NCI-H128 (cell line): ENCODE measurements around the gene RGS17.
"Not testable (repeated sequence)": the region's sequence is repeated elsewhere in the genome, so short reads cannot be mapped to it uniquely, and the experiment has no call there.

ENCODE experiments used
- DNase-seq: peaks from one replicate; lab custom pipeline; 2025; ENCODE audit not compliant: unreplicated experiment; lab: John Stamatoyannopoulos, UW

Gene RGS17

DNA sequence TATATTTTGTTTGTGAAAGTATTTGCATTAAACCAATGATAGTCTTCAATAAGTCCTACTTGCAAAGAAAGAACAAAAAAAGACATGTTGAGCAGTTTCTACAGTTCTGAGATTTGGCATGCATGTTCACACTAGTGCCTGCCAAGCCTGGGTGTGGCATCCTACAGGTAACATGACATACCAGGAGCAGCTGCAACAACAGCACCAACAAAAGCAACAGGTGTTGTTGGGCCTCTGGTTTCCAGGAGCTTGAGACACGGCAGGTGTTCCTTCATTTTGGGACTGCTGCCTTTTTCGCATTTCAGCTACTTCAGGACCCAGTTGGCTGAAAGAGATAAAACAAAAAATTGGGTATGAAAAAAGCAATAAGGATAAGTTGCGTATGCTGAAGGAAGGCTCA lies 87.4 kb downstream of the RGS17 start:
- DNase-seq: no peak

DNA sequence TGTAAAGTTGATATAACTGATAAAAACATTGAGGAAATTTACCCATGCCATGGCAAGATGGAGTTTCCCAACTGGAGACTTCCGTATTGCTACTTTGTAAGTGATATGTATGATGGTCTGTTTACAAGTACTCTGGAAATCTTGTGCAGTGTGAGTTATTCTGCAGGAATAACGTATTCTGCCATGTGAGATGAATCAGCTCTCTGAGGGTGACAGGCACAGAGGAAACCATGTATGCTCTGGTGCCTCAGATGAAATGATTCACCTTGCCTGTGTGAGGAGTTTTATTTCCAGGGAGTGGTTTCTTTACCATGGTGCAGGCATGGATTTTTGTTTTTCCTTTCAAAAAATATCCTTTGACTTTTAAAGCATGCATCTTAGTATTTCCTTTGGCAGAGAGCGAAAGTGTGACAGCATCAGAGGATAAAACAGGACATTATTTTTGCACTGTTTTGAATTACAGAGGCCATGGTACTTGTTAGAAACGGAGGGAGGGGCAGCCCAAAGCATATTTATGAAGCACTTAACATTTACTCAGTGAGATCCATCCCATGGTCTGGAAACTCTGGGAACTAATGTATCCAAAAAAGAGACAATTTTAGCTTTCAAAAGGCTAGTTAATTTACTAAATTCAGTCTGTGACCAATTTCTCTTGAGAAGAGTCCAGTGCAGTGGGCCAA lies 92.6 kb downstream of the RGS17 start:
- no peak for DNase-seq

DNA sequence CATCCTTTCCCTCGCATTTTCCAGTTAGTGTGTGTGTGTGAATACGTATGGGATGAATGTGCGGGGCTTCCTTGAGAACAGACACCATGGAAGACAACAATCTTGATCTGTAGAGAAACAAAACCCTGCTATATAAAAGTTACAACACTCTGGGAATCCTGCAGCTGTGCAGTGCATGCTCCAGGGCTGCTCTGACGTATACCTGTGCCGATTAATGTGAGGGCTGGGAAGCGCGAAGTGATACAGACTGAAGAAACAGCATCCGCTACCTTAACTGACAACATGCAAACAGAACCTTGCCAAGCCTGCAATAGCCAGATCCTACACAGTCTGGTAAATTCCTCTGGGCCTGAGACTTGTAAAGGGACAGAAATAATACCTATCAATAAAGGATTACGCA lies 96.9 kb downstream of the RGS17 start:
- DNase-seq: no peak

DNA sequence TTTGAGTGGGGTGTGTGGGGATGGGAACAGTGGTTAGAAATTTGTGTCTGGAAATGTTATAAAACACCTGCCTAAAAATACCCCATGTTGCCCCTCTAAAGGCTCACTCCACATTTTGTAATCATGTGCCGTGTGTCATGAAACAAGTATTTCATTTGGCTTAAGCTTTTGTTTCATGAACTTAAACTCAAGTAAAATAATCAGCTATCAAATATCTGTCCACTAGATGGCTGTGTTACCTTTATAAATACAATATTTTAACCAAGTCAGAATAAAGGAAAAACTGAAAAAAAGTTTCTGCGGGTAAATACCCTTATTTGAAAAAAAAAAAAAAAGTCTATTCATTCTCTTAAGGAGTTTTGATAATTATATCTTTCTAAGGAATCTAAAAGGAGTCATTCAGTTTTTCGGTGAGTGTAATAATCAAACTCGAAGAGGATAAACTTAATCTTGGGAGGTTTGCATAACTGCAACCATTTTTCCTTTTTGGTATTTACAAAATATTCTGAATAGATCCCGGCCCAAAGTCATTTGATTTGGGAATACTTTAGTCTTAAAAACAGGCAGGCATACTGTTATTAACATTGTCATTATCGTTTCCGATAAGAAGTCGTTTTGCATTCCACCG lies 98.7 kb downstream of the RGS17 start:
- DNase-seq: no peak

DNA sequence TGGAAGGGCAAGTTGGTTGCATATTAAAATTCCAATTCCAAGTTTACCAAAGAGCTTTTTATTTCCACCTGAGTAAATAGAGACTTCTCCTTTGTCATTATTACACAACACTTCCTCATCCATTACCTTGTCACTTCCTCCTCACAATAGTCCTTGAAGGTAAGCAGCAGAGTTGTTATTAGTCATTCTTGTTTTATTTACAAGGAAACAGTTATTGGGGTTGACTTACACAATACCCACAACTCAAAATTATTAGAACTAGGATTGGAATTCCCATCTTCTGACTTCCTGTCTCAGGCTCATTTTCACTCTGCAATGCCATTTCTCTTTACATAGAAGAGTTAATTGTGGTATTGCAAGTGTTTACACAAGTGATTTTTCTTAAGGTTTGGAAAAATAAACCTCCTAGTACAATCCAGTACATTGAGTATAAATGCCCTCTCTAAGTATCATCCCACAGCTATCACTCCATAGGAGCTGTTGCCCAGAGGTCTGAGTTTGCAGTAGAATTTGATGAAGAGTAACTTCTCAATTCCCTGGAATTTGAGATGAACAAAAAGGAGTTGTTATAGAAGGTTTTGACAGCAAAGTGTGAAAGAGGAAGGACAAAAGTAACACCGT lies 99.6 kb downstream of the RGS17 start:
- no peak for DNase-seq

DNA sequence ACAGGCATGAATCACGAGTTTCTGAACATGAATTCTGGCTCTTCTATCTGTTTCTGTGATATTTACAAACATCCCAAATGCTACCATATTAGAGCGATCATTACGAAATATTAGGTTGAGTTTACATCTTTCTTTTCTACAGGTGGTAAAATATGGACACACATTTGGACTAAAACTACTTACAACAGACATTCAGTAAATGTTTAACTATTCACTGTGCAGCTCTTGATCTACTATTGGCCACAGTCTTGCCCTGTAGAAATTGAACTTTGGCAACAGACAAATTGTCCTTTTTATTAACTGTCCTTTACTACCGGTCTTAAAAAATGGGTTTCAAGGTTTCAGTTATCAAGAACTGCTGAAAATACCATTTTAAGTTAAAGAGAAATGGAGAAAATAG lies 102.1 kb downstream of the RGS17 start:
- no peak for DNase-seq

DNA sequence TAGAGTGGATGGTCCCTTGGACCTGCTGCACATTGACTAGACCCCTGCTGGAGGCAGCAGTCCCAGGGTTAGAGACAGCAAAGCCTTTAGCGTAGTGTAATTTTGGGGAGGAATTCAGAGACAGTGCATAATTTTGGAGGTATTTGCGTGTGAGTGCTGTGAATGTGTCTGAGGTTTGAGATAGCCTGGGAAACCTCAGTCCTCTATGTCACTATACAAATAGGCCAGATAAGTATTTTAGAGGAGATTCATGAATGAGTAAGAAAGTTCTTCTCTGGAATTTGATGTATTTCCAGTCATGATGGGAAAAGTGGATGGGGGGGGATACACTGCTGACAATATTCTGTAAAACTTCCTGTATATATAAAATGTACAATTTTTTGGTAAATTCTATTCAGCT lies 102.8 kb downstream of the RGS17 start:
- no peak for DNase-seq

DNA sequence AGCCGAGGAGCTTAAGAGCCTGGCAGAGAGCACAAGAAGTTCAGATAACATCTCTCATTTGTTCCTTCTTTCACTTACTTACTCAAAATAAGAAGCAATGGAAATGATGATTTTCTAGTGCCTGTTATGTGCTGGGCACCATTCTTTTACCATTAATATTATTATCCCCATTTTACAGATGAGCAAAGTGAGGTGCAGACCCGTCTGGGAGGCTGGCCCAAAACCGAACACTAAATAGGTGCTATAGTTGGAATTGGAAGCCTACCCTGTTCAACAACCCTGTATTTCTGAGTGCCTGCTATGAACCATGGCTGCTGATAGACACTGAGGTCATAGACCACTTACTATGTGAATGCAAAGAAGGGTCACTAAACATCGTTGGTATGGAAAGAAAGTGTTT lies 103.6 kb downstream of the RGS17 start:
- no peak for DNase-seq

DNA sequence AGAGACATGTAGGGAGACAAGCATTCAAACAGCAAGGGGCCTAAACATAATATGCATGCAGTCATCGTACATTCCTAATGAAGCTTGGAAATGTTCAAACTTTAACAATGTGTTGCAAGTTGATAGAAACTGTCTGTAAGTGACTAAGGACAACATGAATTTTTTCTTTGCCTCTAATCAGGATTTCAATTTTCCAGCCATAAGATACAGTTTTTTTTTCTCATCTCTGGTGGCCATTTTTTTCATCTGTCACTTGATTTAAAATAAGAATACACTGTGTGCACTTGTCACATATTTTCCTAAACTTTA lies 106.4 kb downstream of the RGS17 start:
- no peak for DNase-seq

DNA sequence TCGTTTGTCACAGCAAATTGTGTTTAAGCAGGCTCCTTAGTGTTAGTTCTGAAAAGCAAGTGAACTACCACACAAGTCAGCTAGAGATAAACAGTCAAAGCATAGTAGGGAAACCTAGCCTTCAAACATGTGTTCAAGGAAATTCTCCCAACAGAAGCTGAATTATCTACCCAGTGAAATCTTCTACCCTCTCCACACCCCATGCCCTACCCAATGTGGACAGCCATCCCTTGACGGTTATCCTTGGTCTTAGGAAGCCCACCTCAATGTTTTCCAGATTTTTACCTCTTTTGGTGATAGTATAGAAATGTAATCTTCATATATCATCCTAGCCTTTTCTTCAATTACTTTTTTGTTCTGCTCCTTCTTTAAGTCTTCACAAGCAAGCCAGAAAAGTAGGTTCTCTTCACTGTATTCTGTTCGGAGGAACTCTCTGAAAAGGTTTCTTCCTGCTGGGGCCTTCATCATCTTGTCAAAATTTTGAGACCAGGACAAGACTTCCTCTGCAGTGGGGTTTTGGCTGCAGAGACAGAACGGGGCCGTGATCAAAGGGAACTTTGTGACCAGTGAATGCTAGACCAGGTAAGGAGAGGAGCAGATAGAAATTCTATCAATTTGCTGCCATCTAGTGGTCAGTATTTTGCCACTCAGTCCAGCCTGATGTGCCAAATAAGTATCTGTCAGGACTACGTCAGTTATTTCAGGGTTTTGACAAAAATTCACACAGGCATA lies 106.9 kb downstream of the RGS17 start:
- no peak for DNase-seq

DNA sequence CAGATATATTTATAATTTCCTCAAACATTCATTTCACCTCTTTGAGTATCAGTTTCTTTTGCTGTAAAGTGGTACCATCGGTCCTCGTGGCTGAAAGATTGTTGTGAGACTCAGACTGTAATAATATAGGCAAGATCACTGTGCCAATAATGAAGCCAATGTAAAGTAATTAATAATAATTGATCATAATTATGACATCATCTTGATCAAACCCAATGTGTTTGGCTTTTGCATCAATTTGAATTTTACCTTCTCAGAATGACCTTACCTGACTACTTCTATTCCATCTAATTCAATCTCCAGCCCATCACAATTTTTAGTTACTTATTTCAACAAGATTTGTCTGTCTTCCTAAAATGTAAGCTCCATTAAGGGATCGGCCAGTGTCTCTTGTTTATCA lies 112.7 kb downstream of the RGS17 start:
- no peak for DNase-seq

DNA sequence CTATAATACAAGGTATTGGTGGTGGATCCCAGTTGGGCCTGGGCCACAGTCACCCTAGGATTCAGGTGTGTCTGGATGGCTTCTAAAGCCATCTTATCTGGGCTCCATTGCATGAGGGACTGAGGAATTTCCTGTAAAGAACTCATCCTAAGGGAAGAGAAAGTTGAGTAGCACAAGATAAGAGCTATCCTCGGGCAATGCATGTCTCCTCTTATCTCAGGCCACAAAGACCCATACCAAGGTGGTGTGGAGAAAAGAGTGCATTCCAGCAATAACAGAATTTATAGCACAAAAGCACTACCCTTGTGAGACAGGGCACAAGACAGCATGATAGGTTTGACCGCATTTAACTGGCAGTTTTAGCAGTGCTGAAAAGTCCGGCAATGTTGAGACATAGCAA lies 114.2 kb downstream of the RGS17 start:
- no peak for DNase-seq

DNA sequence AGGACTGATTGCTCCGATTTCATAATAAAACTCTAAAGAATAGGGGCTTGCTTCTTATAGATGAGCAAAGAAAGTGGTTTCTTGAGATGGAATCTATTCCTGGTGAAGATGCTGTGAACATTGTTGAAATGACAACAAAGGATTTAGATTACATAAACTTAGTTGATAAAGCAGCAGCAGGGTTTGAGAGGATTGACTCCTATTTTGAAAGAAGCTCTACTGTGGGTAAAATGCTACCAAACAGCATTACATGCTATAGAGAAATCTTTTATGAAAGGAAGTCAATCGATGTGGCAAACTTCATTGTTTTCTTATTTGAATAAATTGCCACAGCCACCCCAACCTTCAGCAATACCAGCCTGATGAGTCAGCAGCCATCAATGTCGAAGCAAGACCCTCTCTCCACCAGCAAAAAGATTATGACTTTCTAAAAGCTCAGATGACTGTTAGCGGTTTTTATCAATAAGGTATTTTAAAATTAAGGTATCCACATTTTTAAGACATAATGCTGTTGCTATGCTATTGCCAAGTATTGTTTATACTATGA lies 115.9 kb downstream of the RGS17 start:
- no peak for DNase-seq

DNA sequence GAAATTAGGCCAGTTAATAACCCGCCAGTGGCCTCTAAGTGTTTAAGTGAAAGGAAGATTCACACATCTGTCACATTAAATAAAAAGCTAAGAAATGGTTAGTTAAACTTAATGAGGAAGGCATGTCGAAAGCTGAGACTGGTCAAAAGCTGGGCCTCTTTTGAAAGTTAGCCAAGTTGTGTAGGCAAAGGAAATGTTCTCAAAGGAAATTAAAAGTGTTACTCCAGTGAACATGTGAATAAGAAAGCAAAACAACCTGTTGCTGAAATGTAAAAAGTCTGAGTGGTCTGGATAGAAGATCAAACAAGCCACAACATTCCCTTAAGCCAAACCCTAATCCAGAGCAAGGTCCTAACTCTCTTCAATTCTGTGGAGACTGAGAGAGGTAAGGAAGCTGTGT lies 117.6 kb downstream of the RGS17 start:
- no peak for DNase-seq

DNA sequence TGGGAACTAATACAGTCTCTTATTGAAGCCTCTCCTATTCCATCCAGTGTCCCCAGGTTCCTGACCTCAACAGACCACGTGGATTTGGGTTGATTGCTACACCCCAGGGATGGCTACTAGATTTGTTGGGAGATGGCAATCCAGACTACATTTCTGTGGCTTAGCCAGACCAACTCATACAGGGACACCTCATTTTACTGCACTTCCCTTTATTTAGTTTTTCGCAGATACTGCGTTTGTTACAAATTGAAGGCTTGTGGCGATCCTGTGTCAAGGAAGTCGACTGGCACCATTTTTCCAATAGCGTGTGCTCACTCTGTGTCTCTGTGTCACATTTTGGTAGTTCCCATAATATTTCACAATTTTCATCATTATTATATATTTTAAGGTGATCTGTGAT lies 118.2 kb downstream of the RGS17 start:
- no peak for DNase-seq

DNA sequence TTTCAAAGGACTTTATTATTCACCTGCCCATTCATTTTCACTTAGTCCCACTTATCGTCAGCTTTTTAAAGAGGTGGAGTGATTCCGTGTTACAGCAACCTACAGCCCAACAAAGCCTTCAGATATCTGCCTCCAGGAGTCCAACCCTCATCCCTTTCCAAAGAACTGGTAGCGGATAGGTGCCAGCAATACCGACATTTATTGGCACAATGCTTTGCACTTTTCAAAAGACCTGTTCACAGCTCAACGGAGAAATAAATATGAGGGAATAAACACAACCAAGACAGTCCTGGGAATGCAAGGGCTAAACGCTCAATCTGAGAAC lies 127.8 kb downstream of the RGS17 start:
- no peak for DNase-seq

DNA sequence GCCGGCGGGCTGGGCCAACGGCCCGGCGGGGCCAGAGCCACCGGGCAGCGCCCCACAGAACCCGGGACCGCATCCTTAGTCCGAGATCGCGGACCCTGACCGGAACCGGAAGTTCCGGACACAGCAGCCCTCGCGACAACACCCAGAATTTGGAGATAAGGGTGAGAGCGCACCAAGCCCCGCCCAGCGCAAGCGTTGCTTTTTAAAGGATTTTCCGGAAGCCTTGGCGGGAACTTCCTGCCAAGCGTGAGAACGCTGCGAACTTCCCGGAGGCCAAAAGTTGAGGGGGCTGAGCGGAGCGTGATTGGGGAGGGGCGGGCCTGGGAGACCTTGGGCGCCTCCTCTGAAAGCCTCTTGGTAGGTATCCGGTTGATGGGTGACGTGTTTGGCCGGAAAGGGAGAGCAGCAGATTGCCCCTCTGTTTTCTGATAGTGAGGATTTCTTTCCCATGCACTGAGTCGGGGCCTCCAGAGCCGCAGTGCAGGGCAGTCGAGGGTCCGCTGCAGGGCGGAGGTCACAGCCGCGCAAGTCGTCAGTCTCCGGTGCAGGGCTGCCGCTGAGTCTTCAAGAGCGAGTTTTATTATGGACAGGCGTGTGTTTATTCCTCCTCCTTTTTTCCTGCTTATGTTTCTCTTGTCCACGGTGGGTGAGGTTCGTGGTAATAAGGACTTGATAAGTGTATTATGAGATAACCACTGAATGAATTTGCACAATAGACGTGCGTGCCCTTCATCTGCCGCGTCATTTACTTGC lies 128.3 kb downstream of the RGS17 start, which contains the start of gene MTRF1L:
Gene MTRF1L (minus strand): TSS at position 97 of the 753 bp plus-strand sequence. CDS start 24 bp downstream, at position 73.
- DNase-seq: peak; percentile 95

DNA sequence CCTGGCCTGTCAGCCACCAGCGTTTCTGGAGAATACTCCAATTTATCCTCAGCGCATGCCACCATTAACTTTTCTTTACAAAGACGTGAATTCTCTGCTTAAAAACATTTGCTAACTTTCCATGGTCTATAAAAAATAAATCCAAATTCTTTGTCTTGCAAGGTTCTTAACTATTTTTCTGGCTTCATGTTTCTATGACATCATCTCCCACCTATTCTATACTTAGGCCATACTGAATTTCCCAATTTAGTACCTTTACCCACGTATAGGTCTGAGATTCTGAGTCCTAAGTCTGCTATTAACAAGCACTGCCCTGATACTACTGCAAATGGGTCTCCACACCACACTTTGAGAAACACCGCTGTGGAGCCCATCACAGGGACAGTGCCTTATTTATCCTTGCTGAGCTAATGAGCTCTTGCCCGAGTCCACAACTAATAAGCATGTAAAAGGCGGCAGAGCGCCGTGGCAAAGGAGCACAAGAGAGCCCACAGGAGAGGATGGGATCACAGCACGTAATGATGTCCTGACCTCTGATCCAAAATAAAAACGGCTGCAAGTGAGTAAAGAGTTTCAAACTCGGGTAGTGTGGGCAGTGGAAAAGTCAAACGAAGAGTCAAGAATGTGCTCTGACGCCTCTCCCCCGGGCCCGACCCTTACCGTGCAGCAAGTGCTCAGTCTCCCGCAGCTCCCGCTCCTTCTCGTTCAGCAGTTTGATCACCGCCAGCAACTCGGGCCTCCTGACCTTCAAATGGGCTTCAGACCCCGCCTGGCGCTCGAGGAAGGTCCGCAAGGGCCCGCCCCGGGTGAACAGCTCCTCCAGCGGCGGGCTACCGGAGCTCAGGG lies 129.1 kb downstream of the RGS17 start:
- DNase-seq: no peak

DNA sequence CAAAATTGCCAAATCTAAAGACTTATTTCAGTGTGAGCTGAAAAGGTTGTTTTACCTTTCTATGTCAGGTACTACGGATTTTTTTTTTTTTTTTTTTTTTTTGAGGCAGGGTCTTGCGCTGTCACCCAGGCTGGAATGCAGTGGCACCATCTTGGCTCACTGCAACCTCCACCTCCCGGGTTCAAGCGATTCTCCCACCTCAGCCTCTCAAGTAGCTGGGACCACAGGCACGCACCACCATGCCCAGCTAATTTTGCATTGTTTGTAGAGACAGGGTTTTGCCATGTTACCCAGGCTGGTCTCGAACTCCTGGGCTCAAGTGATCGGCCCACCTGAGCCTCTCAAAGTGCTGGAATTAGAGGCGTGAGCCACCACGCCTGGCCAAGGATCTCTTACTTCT lies 130.3 kb downstream of the RGS17 start:
- DNase-seq: not testable (repeated sequence)

DNA sequence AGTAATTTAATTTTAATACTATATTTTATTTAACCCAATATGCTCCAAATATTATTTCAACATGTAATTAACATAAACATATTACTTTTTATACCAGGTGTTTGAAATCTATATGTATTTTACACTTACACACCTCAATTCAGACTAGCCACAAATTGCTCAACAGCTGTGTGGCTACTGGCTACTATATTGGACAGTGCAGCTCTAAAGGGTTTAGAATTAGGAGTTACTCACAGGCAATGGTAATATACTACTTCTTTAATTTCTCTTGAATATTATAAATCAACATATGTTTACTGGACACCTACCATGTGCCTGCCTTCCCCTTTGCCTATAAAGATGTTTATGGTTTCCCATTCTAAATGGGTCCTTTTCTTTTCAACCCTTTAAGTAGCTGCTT lies 130.8 kb downstream of the RGS17 start:
- DNase-seq: no peak
